Loucy (cell line): ENCODE results near the gene NFIX.

ENCODE experiments used
- EZH2phosphoT487 ChIP-seq: fragments of 200-600 bp; IDR thresholded peaks from 2 replicates; pipeline ENCODE4 v1.6.1; 2018; ENCODE audit warnings: antibody characterized with exemption, mild to moderate bottlenecking, moderate library complexity, borderline replicate concordance
- TF ChIP-seq, protein P1 (sequence below): fragments of 200-600 bp; sonication (generic); conservative IDR thresholded peaks from 2 replicates; pipeline ENCODE4 v1.5.1; 2014; ENCODE audit warnings: mild to moderate bottlenecking, antibody characterized with exemption, low read length

DNA sequence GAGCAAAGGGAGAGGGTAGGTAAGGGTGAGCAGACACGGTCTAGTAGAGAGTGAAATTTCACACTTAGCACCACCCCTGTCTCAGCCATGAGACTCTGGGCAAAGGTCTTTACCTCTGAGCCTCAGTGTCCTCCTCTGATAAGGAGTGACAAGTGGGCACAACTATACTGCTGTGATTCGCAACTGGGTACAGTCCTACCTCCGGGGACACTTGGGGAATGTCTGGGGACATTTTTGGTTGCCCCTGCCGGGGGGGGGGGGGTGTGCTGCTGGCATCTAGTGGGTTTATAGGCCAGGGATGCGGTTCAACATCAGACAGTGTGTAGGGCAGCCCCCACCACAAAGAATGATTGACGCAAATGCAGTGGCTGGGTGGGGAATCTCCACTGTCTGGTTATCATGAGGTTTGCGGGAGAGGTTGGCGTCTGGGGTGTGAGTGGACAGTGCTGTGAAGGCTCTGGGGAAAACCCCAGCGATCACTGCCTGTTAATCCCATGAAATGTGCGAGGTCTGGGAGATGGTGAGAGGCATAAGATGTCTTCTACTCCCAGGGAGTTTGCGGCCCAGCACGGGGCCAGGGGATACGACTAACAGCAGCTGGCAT lies 127.1 kb downstream of the NFIX start:
- TF ChIP-seq, protein P1, sequence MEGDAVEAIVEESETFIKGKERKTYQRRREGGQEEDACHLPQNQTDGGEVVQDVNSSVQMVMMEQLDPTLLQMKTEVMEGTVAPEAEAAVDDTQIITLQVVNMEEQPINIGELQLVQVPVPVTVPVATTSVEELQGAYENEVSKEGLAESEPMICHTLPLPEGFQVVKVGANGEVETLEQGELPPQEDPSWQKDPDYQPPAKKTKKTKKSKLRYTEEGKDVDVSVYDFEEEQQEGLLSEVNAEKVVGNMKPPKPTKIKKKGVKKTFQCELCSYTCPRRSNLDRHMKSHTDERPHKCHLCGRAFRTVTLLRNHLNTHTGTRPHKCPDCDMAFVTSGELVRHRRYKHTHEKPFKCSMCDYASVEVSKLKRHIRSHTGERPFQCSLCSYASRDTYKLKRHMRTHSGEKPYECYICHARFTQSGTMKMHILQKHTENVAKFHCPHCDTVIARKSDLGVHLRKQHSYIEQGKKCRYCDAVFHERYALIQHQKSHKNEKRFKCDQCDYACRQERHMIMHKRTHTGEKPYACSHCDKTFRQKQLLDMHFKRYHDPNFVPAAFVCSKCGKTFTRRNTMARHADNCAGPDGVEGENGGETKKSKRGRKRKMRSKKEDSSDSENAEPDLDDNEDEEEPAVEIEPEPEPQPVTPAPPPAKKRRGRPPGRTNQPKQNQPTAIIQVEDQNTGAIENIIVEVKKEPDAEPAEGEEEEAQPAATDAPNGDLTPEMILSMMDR: no peak
- no peak for TF ChIP-seq EZH2phosphoT487
